ENCODE measurements around the gene GPR39. TPM values are rescaled to one million over a fixed set of nuclear protein-coding genes. Genes with fewer than 3 reads are reported as not detected.

Gene GPR39
- total and polyA plus RNA-seq, 3 experiments from 2014 or later = not detected

DNA sequence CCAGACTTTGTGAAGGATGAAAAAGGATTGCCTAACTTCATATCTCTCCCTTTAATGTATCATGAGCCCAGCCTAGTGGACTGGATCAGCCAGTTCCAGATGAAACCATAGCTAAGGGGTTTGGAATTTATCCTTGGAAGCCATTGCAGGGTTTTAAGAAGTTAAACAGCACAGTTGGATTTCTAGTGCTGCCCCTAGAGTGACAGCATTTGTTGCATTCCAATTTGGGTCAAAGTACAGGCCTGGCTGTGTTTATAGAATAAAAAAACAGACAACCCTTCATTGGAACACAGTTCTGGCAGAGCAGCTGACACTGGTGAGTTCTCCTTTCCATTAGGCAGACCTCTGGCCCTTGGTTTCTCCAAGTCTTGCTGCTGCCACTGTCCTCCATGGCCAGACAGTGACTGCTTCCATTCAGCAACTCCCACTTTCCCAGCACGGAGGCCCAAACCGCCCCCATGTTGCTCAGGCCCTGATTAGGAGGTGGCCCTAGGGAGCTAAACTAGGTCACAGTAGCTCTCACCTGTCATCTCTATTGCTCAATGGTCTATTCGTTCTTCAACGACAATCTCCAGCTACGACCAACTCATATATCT, 8.0 kb downstream of the GPR39 start:
- no peak for DNase-seq
- H3K36me3 ChIP-seq (ENCODE audit: insufficient read depth, low read length) = no peaks in the 10 kb centered on the region
- Mint-ChIP-seq H3K4me3 (no peak overlapping the region), H3K9me3 (peaks cover 0 to 3% (median under 1%) of the 10 kb centered on the region in 5 donors), H3K27ac (no peak overlapping the region), H3K27me3 (no peaks in the 10 kb centered on the region), H3K36me3 (no peaks in the 10 kb centered on the region), H3K4me1 (no peaks in the 10 kb centered on the region)
- H3K4me3 ChIP-seq (ENCODE audit: low read length) = no peak overlapping the region
- CTCF ChIA-PET = no interaction called here
- no peak overlapping the region for H3K27ac ChIP-seq (ENCODE audit: low read depth, low read length)
- H3K27me3 ChIP-seq (ENCODE audit: insufficient read depth, low read length, poor library complexity, severe bottlenecking) = no peaks in the 10 kb centered on the region
- POLR2A ChIA-PET = no interaction called here
- H3K4me1 ChIP-seq (ENCODE audit: insufficient read depth, low read length) = no peaks in the 10 kb centered on the region
- no peaks in the 10 kb centered on the region for H3K9me3 ChIP-seq (ENCODE audit: low read length)

DNA sequence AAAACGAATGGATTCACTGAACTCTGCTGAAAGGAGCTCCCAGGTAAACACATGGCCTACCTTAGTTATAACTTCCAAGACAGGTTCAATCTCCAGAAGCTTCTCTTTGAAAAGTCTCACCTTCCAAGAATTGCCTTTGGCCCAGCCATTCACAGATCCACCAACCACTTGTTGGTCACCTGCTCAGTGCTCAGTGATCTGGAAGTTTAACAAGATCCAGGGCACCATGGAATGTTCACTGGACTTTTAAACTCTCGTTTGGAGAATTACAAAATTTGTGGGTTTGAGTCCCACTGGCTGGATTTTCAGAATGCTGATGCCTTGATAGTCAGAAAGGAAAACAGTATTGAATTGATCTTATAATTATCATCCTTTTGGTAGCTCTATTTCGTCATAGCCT, 9.4 kb downstream of the GPR39 start:
- CTCF ChIA-PET = no interaction called here
- Mint-ChIP-seq H3K27ac (no peak overlapping the region), H3K36me3 (no peaks in the 10 kb centered on the region), H3K4me3 (no peak overlapping the region), H3K9me3 (peaks cover 0 to 7% (median 4%) of the 10 kb centered on the region in 5 donors), H3K27me3 (no peaks in the 10 kb centered on the region), H3K4me1 (no peaks in the 10 kb centered on the region)
- Histone ChIP-seq H3K27me3 (ENCODE audit: insufficient read depth, low read length, poor library complexity, severe bottlenecking) (no peaks in the 10 kb centered on the region), H3K4me3 (ENCODE audit: low read length) (no peak overlapping the region), H3K9me3 (ENCODE audit: low read length) (no peaks in the 10 kb centered on the region), H3K36me3 (ENCODE audit: insufficient read depth, low read length) (no peaks in the 10 kb centered on the region), H3K27ac (ENCODE audit: low read depth, low read length) (no peak overlapping the region), H3K4me1 (ENCODE audit: insufficient read depth, low read length) (no peaks in the 10 kb centered on the region)
- DNase-seq = no peak
- POLR2A ChIA-PET = no interaction called here

DNA sequence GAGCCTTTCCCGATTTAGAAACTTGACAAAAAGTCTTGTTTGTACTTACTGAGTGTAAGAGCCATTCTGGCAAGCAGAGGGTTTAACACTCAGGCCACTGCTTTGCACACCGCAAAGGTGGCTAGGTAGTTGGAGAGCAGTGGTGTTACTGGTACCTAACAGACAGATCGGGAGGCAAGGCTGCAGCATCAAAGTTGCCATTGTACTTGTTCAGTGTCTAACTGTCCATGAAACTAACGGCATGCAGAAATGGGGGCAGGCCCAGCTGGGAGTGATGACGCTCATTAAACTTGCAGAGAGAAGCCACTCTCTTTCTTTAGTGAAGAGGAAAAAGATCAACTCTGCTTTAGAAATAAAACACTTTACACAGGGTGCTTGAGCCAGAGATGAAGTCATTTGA, 10.1 kb downstream of the GPR39 start:
- H3K27ac Mint-ChIP-seq = no peak overlapping the region

DNA sequence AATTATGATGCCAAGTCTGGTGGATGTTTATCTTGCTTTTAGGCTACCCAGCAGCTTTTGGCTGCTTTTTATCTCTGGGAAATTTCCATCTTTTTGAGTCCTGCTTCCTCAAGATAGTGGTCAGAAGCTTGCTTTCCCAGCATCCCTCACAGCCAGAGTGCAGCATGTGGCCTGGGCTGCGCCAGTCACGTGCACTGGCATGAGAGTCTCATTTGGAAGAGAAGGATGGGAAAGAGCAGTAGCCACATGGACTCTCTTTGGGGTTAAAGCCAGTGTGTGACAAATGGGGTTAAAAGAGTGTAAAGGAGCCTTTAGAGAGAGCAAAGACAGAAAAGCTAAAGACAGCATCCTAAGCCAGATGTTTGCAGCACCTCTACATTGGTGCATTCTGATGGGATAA, 12.7 kb downstream of the GPR39 start:
- Mint-ChIP-seq H3K27ac (no peak overlapping the region), H3K4me3 (no peak overlapping the region), H3K9me3 (peaks cover 2 to 10% (median 5%) of the 10 kb centered on the region in 5 donors), H3K4me1 (no peaks in the 10 kb centered on the region), H3K36me3 (no peaks in the 10 kb centered on the region), H3K27me3 (no peaks in the 10 kb centered on the region)
- CTCF ChIA-PET = no interaction called here
- no peaks in the 10 kb centered on the region for H3K27me3 ChIP-seq (ENCODE audit: insufficient read depth, low read length, poor library complexity, severe bottlenecking)
- H3K9me3 ChIP-seq (ENCODE audit: low read length) = no peaks in the 10 kb centered on the region
- no peak overlapping the region for H3K4me3 ChIP-seq (ENCODE audit: low read length)
- no peaks in the 10 kb centered on the region for H3K4me1 ChIP-seq (ENCODE audit: insufficient read depth, low read length)
- DNase-seq = no peak
- POLR2A ChIA-PET = no interaction called here
- H3K27ac ChIP-seq (ENCODE audit: low read depth, low read length) = no peak overlapping the region
- H3K36me3 ChIP-seq (ENCODE audit: insufficient read depth, low read length) = no peaks in the 10 kb centered on the region

More for the DNA sequence above, 10.1 kb downstream of the GPR39 start:
- Histone ChIP-seq H3K36me3 (ENCODE audit: insufficient read depth, low read length) (no peaks in the 10 kb centered on the region), H3K27me3 (ENCODE audit: insufficient read depth, low read length, poor library complexity, severe bottlenecking) (no peaks in the 10 kb centered on the region), H3K4me3 (ENCODE audit: low read length) (no peak overlapping the region), H3K27ac (ENCODE audit: low read depth, low read length) (no peak overlapping the region), H3K9me3 (ENCODE audit: low read length) (no peaks in the 10 kb centered on the region), H3K4me1 (ENCODE audit: insufficient read depth, low read length) (no peaks in the 10 kb centered on the region)
- Mint-ChIP-seq H3K27me3 (no peaks in the 10 kb centered on the region), H3K9me3 (peaks cover 2 to 7% (median 4%) of the 10 kb centered on the region in 5 donors), H3K4me3 (no peak overlapping the region), H3K36me3 (no peaks in the 10 kb centered on the region), H3K4me1 (no peaks in the 10 kb centered on the region)
- DNase-seq = no peak
- CTCF ChIA-PET = no interaction called here
- POLR2A ChIA-PET = no interaction called here

DNA sequence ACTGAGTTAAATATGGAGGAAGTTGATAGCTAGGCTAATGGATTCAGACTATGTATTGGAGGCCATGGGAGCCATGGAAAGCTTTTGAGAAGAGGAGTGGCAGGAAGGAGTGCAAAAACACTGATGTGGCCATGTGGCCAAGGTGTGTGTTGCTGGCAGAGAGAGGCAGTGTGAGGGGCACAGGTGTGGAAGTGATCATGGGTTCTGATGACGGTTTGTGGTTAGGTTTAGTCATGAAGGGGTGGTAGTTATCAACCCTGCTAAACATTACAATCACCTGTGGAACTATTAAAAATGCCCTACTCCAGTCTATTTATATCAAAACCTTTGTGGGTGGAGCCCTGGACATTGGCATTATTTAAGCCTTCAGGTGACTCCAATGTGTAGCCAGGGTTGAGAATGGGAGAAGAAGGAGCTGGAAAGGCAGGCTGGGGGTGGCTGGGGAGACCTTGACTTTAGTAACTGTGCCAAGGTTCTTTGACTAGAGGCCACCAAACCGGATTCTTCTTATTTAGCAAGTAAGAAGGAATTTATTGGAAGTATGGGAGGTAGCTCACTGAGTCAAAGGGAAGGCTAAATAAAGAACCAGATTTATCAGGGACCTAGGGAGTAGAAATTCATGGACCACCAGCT, 13.5 kb downstream of the GPR39 start:
- H3K4me1 ChIP-seq (ENCODE audit: insufficient read depth, low read length) = no peaks in the 10 kb centered on the region
- H3K36me3 ChIP-seq (ENCODE audit: insufficient read depth, low read length) = no peaks in the 10 kb centered on the region
- H3K4me3 ChIP-seq (ENCODE audit: low read length) = no peak overlapping the region
- Mint-ChIP-seq H3K9me3 (peaks cover 2 to 10% (median 4%) of the 10 kb centered on the region in 5 donors), H3K36me3 (no peaks in the 10 kb centered on the region), H3K27me3 (no peaks in the 10 kb centered on the region), H3K27ac (peak overlapping the region in 1 of 8 donors; percentile 42), H3K4me1 (no peaks in the 10 kb centered on the region), H3K4me3 (no peak overlapping the region)
- no peak overlapping the region for H3K27ac ChIP-seq (ENCODE audit: low read depth, low read length)
- DNase-seq = no peak
- ChIA-PET POLR2A (no interaction called here), CTCF (no interaction called here)
- H3K27me3 ChIP-seq (ENCODE audit: insufficient read depth, low read length, poor library complexity, severe bottlenecking) = no peaks in the 10 kb centered on the region
- no peaks in the 10 kb centered on the region for H3K9me3 ChIP-seq (ENCODE audit: low read length)

DNA sequence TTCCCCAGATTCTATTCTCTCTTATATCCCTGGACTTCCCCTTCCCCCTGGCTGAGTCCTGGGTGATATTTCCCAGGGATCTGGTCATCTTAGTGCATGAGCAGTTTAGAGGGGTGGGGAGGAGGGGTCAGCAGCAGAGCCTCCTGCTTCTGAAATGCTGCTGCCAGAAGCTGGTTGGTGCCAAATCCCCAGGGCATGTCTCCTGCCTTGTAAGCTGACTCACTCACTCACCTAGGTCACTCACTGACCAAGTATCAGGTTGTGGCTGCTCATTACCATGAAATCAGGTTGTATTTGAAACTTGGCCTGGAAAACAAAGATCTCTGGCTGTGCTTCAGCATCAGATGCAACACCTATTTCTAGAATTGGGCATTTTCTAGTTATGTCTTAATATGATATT, 14.3 kb downstream of the GPR39 start:
- ChIA-PET POLR2A (no interaction called here), CTCF (no interaction called here)
- no peak overlapping the region for H3K4me3 Mint-ChIP-seq
- H3K36me3 Mint-ChIP-seq = no peaks in the 10 kb centered on the region
- H3K27me3 ChIP-seq (ENCODE audit: insufficient read depth, low read length, poor library complexity, severe bottlenecking) = no peaks in the 10 kb centered on the region
- no peak overlapping the region for H3K27ac ChIP-seq (ENCODE audit: low read depth, low read length)
- no peaks in the 10 kb centered on the region for H3K4me1 Mint-ChIP-seq
- no peak for DNase-seq
- H3K9me3 ChIP-seq (ENCODE audit: low read length) = no peaks in the 10 kb centered on the region
- H3K9me3 Mint-ChIP-seq = peaks cover 2 to 10% (median 4%) of the 10 kb centered on the region in 5 donors
- no peaks in the 10 kb centered on the region for H3K36me3 ChIP-seq (ENCODE audit: insufficient read depth, low read length)
- H3K4me3 ChIP-seq (ENCODE audit: low read length) = no peak overlapping the region
- H3K27ac Mint-ChIP-seq = no peak overlapping the region
- no peaks in the 10 kb centered on the region for H3K4me1 ChIP-seq (ENCODE audit: insufficient read depth, low read length)
- H3K27me3 Mint-ChIP-seq = no peaks in the 10 kb centered on the region

DNA sequence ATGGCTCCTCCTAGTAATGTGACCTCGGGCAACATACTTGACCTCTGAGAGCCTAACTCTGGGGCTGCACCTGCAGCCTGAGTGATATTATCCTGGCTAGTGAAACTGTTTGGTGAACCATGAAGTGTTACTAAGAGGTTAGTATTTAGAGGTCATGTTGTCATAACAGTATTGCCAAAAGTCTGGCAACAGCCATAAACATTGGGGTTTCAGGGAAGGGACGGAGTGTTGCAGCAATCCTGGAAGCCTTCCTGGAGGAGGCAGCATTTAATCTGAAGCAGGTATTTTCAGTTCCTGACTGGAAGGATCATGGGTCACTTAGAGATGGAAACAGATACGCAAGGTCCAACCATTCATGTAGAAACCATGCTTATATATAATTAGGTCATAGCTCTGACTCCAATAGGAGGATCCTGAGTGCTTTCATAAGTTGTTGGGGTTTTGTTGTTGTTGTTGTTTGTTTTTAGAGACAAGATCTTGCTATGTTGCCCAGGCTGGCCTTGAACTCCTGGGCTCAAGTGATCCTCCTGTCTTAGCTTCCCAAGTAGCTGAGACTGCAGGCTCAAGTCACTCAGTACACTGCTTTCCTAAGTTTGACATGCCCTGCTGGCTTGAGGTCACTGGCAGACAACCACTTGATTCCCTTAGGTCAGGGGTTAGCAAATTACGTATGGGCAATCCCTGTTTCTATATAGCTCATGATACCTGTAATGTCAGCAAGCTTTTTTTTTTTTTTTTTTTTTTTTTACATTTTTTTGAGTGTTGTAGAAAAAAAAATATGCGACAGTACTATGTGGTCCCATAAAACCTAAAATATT, 21.5 kb downstream of the GPR39 start:
- H3K4me3 ChIP-seq (ENCODE audit: low read length) = no peak overlapping the region
- Mint-ChIP-seq H3K36me3 (no peaks in the 10 kb centered on the region), H3K27ac (peak overlapping the region in 1 of 8 donors; percentile 43), H3K4me3 (no peak overlapping the region), H3K27me3 (no peaks in the 10 kb centered on the region), H3K4me1 (no peaks in the 10 kb centered on the region), H3K9me3 (peaks cover 0 to 5% (median 0%) of the 10 kb centered on the region in 5 donors)
- ChIA-PET CTCF (no interaction called here), POLR2A (no interaction called here)
- no peaks in the 10 kb centered on the region for H3K9me3 ChIP-seq (ENCODE audit: low read length)
- DNase-seq = no peak
- H3K4me1 ChIP-seq (ENCODE audit: insufficient read depth, low read length) = no peaks in the 10 kb centered on the region
- H3K27me3 ChIP-seq (ENCODE audit: insufficient read depth, low read length, poor library complexity, severe bottlenecking) = no peaks in the 10 kb centered on the region
- no peaks in the 10 kb centered on the region for H3K36me3 ChIP-seq (ENCODE audit: insufficient read depth, low read length)
- H3K27ac ChIP-seq (ENCODE audit: low read depth, low read length) = no peak overlapping the region

DNA sequence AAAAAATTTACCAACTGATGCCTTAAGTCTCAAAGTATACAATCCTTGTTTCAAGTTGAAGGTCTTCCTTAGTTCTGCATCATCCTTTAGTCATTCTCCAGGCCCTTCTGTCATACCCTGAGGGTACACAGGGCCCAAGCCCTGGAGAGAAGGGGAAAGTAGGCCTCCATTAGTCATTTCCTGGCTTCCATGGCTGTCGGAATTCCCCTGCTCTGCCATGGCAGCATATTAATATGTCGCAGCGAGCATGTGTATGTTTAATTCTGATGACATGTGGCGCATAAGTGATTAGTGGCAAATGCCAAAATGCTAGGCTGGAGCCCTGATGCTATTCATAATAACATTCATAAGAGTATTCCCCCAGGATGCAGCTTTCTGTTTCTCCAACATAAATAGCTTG, 22.1 kb downstream of the GPR39 start:
- Mint-ChIP-seq H3K27me3 (no peaks in the 10 kb centered on the region), H3K9me3 (peaks cover 0 to 5% (median 0%) of the 10 kb centered on the region in 5 donors), H3K36me3 (no peaks in the 10 kb centered on the region), H3K4me1 (no peaks in the 10 kb centered on the region), H3K27ac (peak overlapping the region in 1 of 8 donors; percentile 43), H3K4me3 (no peak overlapping the region)
- H3K9me3 ChIP-seq (ENCODE audit: low read length) = no peaks in the 10 kb centered on the region
- DNase-seq = no peak
- ChIA-PET POLR2A (no interaction called here), CTCF (no interaction called here)
- no peaks in the 10 kb centered on the region for H3K27me3 ChIP-seq (ENCODE audit: insufficient read depth, low read length, poor library complexity, severe bottlenecking)
- H3K4me1 ChIP-seq (ENCODE audit: insufficient read depth, low read length) = no peaks in the 10 kb centered on the region
- H3K4me3 ChIP-seq (ENCODE audit: low read length) = no peak overlapping the region
- no peak overlapping the region for H3K27ac ChIP-seq (ENCODE audit: low read depth, low read length)
- H3K36me3 ChIP-seq (ENCODE audit: insufficient read depth, low read length) = no peaks in the 10 kb centered on the region

Measured in CD8-positive, alpha-beta memory T cell (primary cell).